HG03108 (cell line): ENCODE data around the gene MRPL14.

Experiments used
- ATAC-seq: cut with Tn5 transposase; IDR thresholded peaks from one replicate; pipeline ENCODE4 v1.9.1; 2021; ENCODE audit warnings: moderate library complexity; ENCODE audit not compliant: unreplicated experiment

MRPL14 gene

GRCh38 chr6:44067173-44068139 lies 59.8 kb downstream of the MRPL14 start:
- no peak for ATAC-seq

- no peak for ATAC-seq
Observed at GRCh38 chr6:44066394-44067172, 60.7 kb downstream of the MRPL14 start.

- ATAC-seq, result no peak
Observed at GRCh38 chr6:44065443-44066140, 61.7 kb downstream of the MRPL14 start.

- no peak for ATAC-seq
Observed at GRCh38 chr6:44064948-44065272, 62.3 kb downstream of the MRPL14 start.

GRCh38 chr6:44064089-44064947 lies 62.9 kb downstream of the MRPL14 start:
- ATAC-seq, result no peak

GRCh38 chr6:44063561-44064059 lies 63.6 kb downstream of the MRPL14 start:
- ATAC-seq, result no peak
